CD4-positive, alpha-beta T cell treated with Interleukin-17A for 1 hour (primary cell): ENCODE data around the gene EPAS1.
A peak's percentile ranks its signal among the peaks of the same experiment; 100 is the strongest.

ENCODE experiments used
- DNase-seq: peaks from one replicate; pipeline ENCODE4 v3.0.0-alpha.2; 2020

Gene EPAS1

GRCh38 chr2:46340740-46341420 is 43.7 kb downstream of the EPAS1 start:
- DNase-seq: no peak

GRCh38 chr2:46342566-46343315 is 45.5 kb downstream of the EPAS1 start:
- DNase-seq: no peak

- DNase-seq: no peak
Measured at GRCh38 chr2:46344706-46345105, 47.5 kb downstream of the EPAS1 start.

- no peak for DNase-seq
Measured at GRCh38 chr2:46345775-46346174, 48.6 kb downstream of the EPAS1 start.

GRCh38 chr2:46346719-46347118 is 49.5 kb downstream of the EPAS1 start:
- DNase-seq: no peak

- no peak for DNase-seq
Measured at GRCh38 chr2:46347648-46348280, 50.6 kb downstream of the EPAS1 start.

- DNase-seq: no peak
Measured at GRCh38 chr2:46349115-46349547, 51.9 kb downstream of the EPAS1 start.

GRCh38 chr2:46350029-46350689 is 53.0 kb downstream of the EPAS1 start:
- peak; percentile 29 for DNase-seq

GRCh38 chr2:46351098-46351749 is 54.0 kb downstream of the EPAS1 start:
- DNase-seq: peak; percentile 40

GRCh38 chr2:46351750-46352138 is 54.5 kb downstream of the EPAS1 start:
- peak; percentile 80 for DNase-seq

GRCh38 chr2:46352621-46353020 is 55.4 kb downstream of the EPAS1 start:
- DNase-seq: no peak

- no peak for DNase-seq
Measured at GRCh38 chr2:46353509-46353908, 56.3 kb downstream of the EPAS1 start.

- DNase-seq: no peak
Measured at GRCh38 chr2:46355756-46356155, 58.5 kb downstream of the EPAS1 start.

- DNase-seq: no peak
Measured at GRCh38 chr2:46356991-46357390, 59.8 kb downstream of the EPAS1 start.

- DNase-seq: no peak
Measured at GRCh38 chr2:46358713-46359112, 61.5 kb downstream of the EPAS1 start.

GRCh38 chr2:46360303-46360702 is 63.1 kb downstream of the EPAS1 start:
- no peak for DNase-seq

- DNase-seq: no peak
Measured at GRCh38 chr2:46361920-46362666, 64.9 kb downstream of the EPAS1 start.

GRCh38 chr2:46362667-46363012 is 65.4 kb downstream of the EPAS1 start:
- DNase-seq: no peak

GRCh38 chr2:46363535-46364170 is 66.4 kb downstream of the EPAS1 start:
- no peak for DNase-seq

- DNase-seq: peak; percentile 66
Measured at GRCh38 chr2:46364797-46365457, 67.7 kb downstream of the EPAS1 start.
